Astrocyte (in vitro differentiated cells and primary cell): ENCODE data around the gene WASF1. TPM values are rescaled to one million over a fixed set of nuclear protein-coding genes. Genes with fewer than 3 reads are reported as not detected.

Experiments
- DNase-seq: peaks from one replicate; pipeline ENCODE4 v3.0.0-alpha.2; 2010; ENCODE audit warnings: low read depth
- FAIRE-seq: peaks from 2 replicates; lab custom pipeline; 2011; peaks lifted over from hg19 to GRCh38; lab: Jason Lieb, UNC
- H2AFZ ChIP-seq: 2 replicates; pipeline ENCODE4 v1.6.0; 2012; ENCODE audit warnings: low read depth, low read length, inconsistent platforms
- H3K27ac ChIP-seq: 2 replicates; pipeline ENCODE4 v1.5.1; 2011; ENCODE audit warnings: low read depth, low read length, inconsistent platforms
- H3K27me3 ChIP-seq: 2 replicates; pipeline ENCODE4 v1.6.0; 2011; ENCODE audit warnings: low read length, inconsistent platforms; ENCODE audit not compliant: insufficient read depth
- H3K36me3 ChIP-seq: 2 replicates; pipeline ENCODE4 v1.5.1; 2011; ENCODE audit warnings: low read length, inconsistent platforms; ENCODE audit not compliant: insufficient read depth
- H3K4me1 ChIP-seq: 2 replicates; pipeline ENCODE4 v1.5.1; 2011; ENCODE audit warnings: low read length, inconsistent platforms; ENCODE audit not compliant: insufficient read depth
- H3K4me2 ChIP-seq: 2 replicates; pipeline ENCODE4 v1.6.0; 2012; ENCODE audit warnings: low read length, inconsistent platforms
- H3K4me3 ChIP-seq: 2 replicates; pipeline ENCODE4 v1.5.1; 2011; ENCODE audit warnings: low read depth, mild to moderate bottlenecking, low read length, inconsistent platforms; ENCODE audit not compliant: insufficient read depth
- H3K79me2 ChIP-seq: 2 replicates; pipeline ENCODE4 v1.6.0; 2012; ENCODE audit warnings: mild to moderate bottlenecking, low read length, inconsistent platforms; ENCODE audit not compliant: insufficient read depth
- H3K9ac ChIP-seq: 2 replicates; pipeline ENCODE4 v1.6.0; 2012; ENCODE audit warnings: mild to moderate bottlenecking, low read length, inconsistent platforms
- H3K9me3 ChIP-seq: 2 replicates; pipeline ENCODE4 v1.5.1; 2012; ENCODE audit warnings: low read depth, mild to moderate bottlenecking, low read length, inconsistent platforms; ENCODE audit not compliant: insufficient read depth
- H4K20me1 ChIP-seq: 2 replicates; pipeline ENCODE4 v1.6.0; 2012; ENCODE audit warnings: low read length, inconsistent platforms; ENCODE audit not compliant: insufficient read depth
- H3K27ac Mint-ChIP-seq: one replicate; pipeline ENCODE4 v1.8.0; 2021; ENCODE audit warnings: mild to moderate bottlenecking, mixed read lengths; ENCODE audit not compliant: unreplicated experiment
- H3K27me3 Mint-ChIP-seq: one replicate; pipeline ENCODE4 v1.8.0; 2021; ENCODE audit warnings: low read depth, mixed read lengths; ENCODE audit not compliant: unreplicated experiment
- H3K36me3 Mint-ChIP-seq: one replicate; pipeline ENCODE4 v1.8.0; 2021; ENCODE audit warnings: low read depth, mixed read lengths; ENCODE audit not compliant: unreplicated experiment
- H3K4me1 Mint-ChIP-seq: one replicate; pipeline ENCODE4 v1.8.0; 2021; ENCODE audit warnings: low read depth, mixed read lengths; ENCODE audit not compliant: unreplicated experiment
- H3K4me3 Mint-ChIP-seq: one replicate; pipeline ENCODE4 v1.8.0; 2021; ENCODE audit warnings: mild to moderate bottlenecking, moderate library complexity, mixed read lengths; ENCODE audit not compliant: unreplicated experiment
- H3K9me3 Mint-ChIP-seq: one replicate; pipeline ENCODE4 v1.8.0; 2021; ENCODE audit warnings: mild to moderate bottlenecking, mixed read lengths; ENCODE audit not compliant: unreplicated experiment
- EZH2 ChIP-seq: IDR thresholded peaks from 2 replicates; pipeline ENCODE4 v1.6.1; 2012; ENCODE audit warnings: mild to moderate bottlenecking, low read length, inconsistent platforms; ENCODE audit not compliant: insufficient read depth
- total RNA-seq: library from RNA; stranded (reverse); gene quantifications from 2 replicates; pipeline ENCODE4 v1.2.1, GENCODE V29; 2021
- TF ChIP-seq, protein P1 (sequence below): IDR thresholded peaks from 2 replicates; pipeline ENCODE4 v1.5.1; 2011; ENCODE audit warnings: low read depth, mild to moderate bottlenecking, inconsistent platforms, low read length, moderate library complexity; ENCODE audit not compliant: insufficient read depth

The WASF1 gene
- total RNA-seq, 1 donor from 2014 or later = 29.3 TPM

GRCh38 chr6:110089323-110089722 is 90.1 kb downstream of the WASF1 start:
- Histone ChIP-seq H2AFZ (no peak overlapping the region), H3K36me3 (no peaks in the 10 kb centered on the region), H3K9me3 (no peaks in the 10 kb centered on the region), H3K4me1 (no peaks in the 10 kb centered on the region), H3K27ac (no peak overlapping the region), H3K27me3 (no peaks in the 10 kb centered on the region), H3K9ac (no peak overlapping the region), H3K4me2 (no peak overlapping the region), H3K79me2 (no peaks in the 10 kb centered on the region), H3K4me3 (no peak overlapping the region), H4K20me1 (no peaks in the 10 kb centered on the region)
- Mint-ChIP-seq H3K9me3 (no peaks in the 10 kb centered on the region), H3K4me3 (no peak overlapping the region), H3K27me3 (no peaks in the 10 kb centered on the region), H3K36me3 (peaks cover 7% of the 10 kb centered on the region), H3K4me1 (peaks cover under 1% of the 10 kb centered on the region), H3K27ac (no peak overlapping the region)
- no peak for TF ChIP-seq EZH2
- TF ChIP-seq, protein P1, sequence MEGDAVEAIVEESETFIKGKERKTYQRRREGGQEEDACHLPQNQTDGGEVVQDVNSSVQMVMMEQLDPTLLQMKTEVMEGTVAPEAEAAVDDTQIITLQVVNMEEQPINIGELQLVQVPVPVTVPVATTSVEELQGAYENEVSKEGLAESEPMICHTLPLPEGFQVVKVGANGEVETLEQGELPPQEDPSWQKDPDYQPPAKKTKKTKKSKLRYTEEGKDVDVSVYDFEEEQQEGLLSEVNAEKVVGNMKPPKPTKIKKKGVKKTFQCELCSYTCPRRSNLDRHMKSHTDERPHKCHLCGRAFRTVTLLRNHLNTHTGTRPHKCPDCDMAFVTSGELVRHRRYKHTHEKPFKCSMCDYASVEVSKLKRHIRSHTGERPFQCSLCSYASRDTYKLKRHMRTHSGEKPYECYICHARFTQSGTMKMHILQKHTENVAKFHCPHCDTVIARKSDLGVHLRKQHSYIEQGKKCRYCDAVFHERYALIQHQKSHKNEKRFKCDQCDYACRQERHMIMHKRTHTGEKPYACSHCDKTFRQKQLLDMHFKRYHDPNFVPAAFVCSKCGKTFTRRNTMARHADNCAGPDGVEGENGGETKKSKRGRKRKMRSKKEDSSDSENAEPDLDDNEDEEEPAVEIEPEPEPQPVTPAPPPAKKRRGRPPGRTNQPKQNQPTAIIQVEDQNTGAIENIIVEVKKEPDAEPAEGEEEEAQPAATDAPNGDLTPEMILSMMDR = no peak
- FAIRE-seq (no peak), DNase-seq (no peak)

- H3K9me3 ChIP-seq = no peaks in the 10 kb centered on the region
- TF ChIP-seq EZH2 = no peak
- TF ChIP-seq, protein P1 = no peak
- H3K4me3 ChIP-seq = no peak overlapping the region
- H3K9ac ChIP-seq = no peak overlapping the region
- H3K27ac ChIP-seq = no peak overlapping the region
- Mint-ChIP-seq H3K36me3 (peaks cover 3% of the 10 kb centered on the region), H3K27ac (no peak overlapping the region), H3K4me3 (no peak overlapping the region), H3K27me3 (no peaks in the 10 kb centered on the region), H3K9me3 (no peaks in the 10 kb centered on the region), H3K4me1 (peaks cover 5% of the 10 kb centered on the region)
- no peak overlapping the region for H3K4me2 ChIP-seq
- H2AFZ ChIP-seq = no peak overlapping the region
- FAIRE-seq (peak; percentile 74), DNase-seq (no peak)
- H3K27me3 ChIP-seq = no peaks in the 10 kb centered on the region
- no peaks in the 10 kb centered on the region for H3K4me1 ChIP-seq
- H3K79me2 ChIP-seq = no peaks in the 10 kb centered on the region
- no peaks in the 10 kb centered on the region for H4K20me1 ChIP-seq
- no peaks in the 10 kb centered on the region for H3K36me3 ChIP-seq
These were observed 94.2 kb downstream of the WASF1 start for GRCh38 chr6:110085285-110085684.

DNA sequence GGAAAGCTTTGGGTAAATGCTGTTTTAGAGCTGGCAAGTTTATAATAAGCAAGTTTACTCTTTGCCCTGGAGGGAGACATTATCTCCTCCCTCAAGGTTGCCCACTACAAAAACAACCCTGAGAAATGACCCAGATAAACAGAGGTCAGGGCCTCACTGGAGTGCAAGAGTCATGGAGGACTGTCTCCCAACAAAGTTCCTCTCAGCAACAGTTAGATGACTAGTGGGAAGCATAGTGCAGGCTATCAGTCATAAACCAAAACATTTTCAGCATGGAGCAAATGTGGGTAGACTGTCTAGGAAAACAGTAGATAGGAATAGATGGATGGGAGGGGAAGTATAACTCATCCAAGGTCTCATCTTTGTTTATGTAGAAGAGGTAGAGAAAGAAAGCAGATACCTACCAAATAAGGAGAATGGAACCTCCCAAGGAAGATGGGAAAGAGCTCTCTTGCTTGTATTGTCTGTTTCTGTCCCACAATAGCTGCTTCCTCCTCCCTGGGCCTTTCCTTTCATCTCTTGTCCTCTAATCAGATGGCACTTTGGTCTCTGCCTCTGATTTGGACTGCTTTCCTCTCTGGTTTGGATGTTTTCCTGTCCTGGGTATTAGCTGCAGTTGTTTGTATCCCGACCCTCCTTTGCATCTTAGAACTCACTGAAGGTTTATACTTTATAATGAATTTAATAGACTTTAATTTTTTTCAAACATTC is 95.4 kb downstream of the WASF1 start:
- Histone ChIP-seq H3K27ac (no peak overlapping the region), H3K4me2 (no peak overlapping the region), H3K9me3 (no peaks in the 10 kb centered on the region), H3K36me3 (no peaks in the 10 kb centered on the region), H3K9ac (no peak overlapping the region), H4K20me1 (no peaks in the 10 kb centered on the region), H3K4me3 (no peak overlapping the region), H3K79me2 (no peaks in the 10 kb centered on the region), H2AFZ (no peak overlapping the region), H3K27me3 (no peaks in the 10 kb centered on the region), H3K4me1 (no peaks in the 10 kb centered on the region)
- no peak for TF ChIP-seq EZH2
- TF ChIP-seq, protein P1 = no peak
- no peaks in the 10 kb centered on the region for H3K27me3 Mint-ChIP-seq
- H3K9me3 Mint-ChIP-seq = no peaks in the 10 kb centered on the region
- H3K4me1 Mint-ChIP-seq = peaks cover 5% of the 10 kb centered on the region
- DNase-seq (no peak), FAIRE-seq (no peak)
- H3K36me3 Mint-ChIP-seq = peaks cover 4% of the 10 kb centered on the region
- H3K27ac Mint-ChIP-seq = no peak overlapping the region
- H3K4me3 Mint-ChIP-seq = no peak overlapping the region
